ENCODE data around the gene COMMD1.
"Not testable (repeated sequence)": the region's sequence is repeated elsewhere in the genome, so short reads cannot be mapped to it uniquely, and the experiment has no call there.

Gene COMMD1

GRCh38 chr2:62142054-62142453 is 236.6 kb downstream of the COMMD1 start:
- Histone ChIP-seq H3K9me3 (peaks cover 4% of the 10 kb centered on the region; the same call in 1 of the 2 replicates), H3K36me3 (no peaks in the 10 kb centered on the region), H3K4me2 (peak overlapping the region; percentile 74), H3K4me1 (peaks cover 97% of the 10 kb centered on the region), H3K27ac (peak overlapping the region; percentile 95), H3K9ac (peak overlapping the region; percentile 76), H4K20me1 (no peaks in the 10 kb centered on the region), H3K27me3 (no peaks in the 10 kb centered on the region), H3K4me3 (0 out of 2 replicates have a peak overlapping the region, but pooled peaks have one; percentile 12)
- TF ChIP-seq Cebpa-rat (IDR thresholded peaks at IDR 0.05): no peak

GRCh38 chr2:62143696-62144095 is 238.2 kb downstream of the COMMD1 start:
- Histone ChIP-seq H3K4me2 (peak overlapping the region; percentile 74), H3K4me1 (peaks cover 97% of the 10 kb centered on the region)

DNA sequence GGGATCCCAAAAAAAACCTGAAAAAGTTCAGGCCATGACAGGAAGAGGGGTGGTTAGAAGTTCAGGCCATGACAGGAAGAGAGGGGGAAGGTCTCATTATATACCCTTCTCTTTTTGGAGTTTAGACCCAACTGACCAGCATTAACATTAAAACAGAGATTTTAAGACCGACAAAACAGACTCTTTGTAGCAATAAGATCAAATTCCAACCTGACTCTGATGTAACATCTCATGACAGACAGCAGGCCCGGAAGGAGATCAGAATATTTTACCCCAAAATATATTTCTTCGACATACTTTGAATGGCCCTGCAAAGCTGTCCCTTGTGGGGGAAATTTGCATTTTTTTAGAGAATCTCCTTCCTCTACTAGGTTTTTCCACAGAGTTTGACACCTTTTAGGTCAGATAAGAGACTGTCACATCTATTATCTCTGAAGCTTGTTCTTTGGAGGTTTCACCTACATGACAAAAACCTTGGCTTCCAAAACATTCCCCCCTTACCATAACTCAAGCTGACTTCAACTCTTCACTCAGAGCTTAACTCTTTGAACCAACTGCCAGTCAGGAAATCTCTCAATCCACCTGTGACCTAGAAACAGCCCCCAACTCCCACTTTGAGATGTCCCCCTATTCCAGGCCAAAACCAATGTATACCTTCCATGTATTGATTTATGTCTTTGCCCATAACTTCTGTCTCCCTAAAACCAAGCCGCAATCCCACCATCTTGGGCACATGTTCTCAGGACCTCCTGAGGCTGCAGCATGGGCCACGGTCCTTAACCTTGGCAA is 239.4 kb downstream of the COMMD1 start:
- Histone ChIP-seq H3K4me3 (peak overlapping the region; percentile 23; the same call in 1 of the 2 replicates), H4K20me1 (no peaks in the 10 kb centered on the region), H3K9me3 (peaks cover 4% of the 10 kb centered on the region; the same call in 1 of the 2 replicates), H3K9ac (no peak overlapping the region), H3K4me2 (peak overlapping the region; percentile 74), H3K36me3 (no peaks in the 10 kb centered on the region), H3K27me3 (no peaks in the 10 kb centered on the region), H3K27ac (peak overlapping the region; percentile 55), H3K4me1 (peaks cover 87% of the 10 kb centered on the region)
- TF ChIP-seq Cebpa-rat (IDR thresholded peaks at IDR 0.05): no peak

More at GRCh38 chr2:62143696-62144095, 238.2 kb downstream of the COMMD1 start:
- H3K36me3 ChIP-seq: no peaks in the 10 kb centered on the region
- peaks cover 4% of the 10 kb centered on the region; the same call in 1 of the 2 replicates for H3K9me3 ChIP-seq
- H3K27ac ChIP-seq: peak overlapping the region; percentile 95
- H3K27me3 ChIP-seq: no peaks in the 10 kb centered on the region
- TF ChIP-seq Cebpa-rat (IDR thresholded peaks at IDR 0.05): no peak
- no peak overlapping the region for H3K9ac ChIP-seq
- no peaks in the 10 kb centered on the region for H4K20me1 ChIP-seq
- H3K4me3 ChIP-seq: no peak overlapping the region

DNA sequence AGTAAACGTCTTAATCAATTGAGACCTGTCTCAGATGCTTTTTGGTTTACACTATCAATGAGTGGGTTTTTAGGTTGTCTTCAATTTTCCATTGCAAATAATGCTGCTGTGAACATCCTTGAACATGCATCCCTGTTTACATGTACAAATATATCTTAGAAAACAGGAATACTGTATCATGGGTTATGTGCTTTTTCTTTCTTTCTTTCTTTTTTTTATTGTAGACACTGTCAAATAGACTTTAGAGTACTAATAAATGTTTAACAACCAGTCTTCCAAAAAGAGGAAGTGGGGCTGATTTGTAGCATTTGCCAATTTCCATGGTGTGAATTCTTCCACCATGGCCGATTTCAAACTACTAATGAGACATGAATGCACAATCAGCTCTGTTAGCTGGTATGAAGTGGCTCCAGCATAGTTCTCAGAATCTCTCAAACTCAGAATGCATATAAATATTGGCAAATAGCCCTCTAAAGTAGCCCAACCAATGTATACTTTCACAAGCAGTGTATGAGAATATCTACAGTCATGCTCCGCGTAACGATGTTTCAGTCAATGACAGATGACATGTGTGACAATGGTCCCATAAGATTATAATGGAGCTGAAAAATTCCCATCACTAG is 240.1 kb downstream of the COMMD1 start:
- no peak for TF ChIP-seq Cebpa-rat (IDR thresholded peaks at IDR 0.05)
- Histone ChIP-seq H3K27me3 (no peaks in the 10 kb centered on the region), H4K20me1 (no peaks in the 10 kb centered on the region), H3K4me1 (peaks cover 80% of the 10 kb centered on the region), H3K27ac (peak overlapping the region; percentile 55), H3K9ac (no peak overlapping the region), H3K4me2 (peak overlapping the region; percentile 74), H3K36me3 (no peaks in the 10 kb centered on the region), H3K9me3 (peaks cover 4% of the 10 kb centered on the region; the same call in 1 of the 2 replicates), H3K4me3 (peak overlapping the region; percentile 23; the same call in 1 of the 2 replicates)

DNA sequence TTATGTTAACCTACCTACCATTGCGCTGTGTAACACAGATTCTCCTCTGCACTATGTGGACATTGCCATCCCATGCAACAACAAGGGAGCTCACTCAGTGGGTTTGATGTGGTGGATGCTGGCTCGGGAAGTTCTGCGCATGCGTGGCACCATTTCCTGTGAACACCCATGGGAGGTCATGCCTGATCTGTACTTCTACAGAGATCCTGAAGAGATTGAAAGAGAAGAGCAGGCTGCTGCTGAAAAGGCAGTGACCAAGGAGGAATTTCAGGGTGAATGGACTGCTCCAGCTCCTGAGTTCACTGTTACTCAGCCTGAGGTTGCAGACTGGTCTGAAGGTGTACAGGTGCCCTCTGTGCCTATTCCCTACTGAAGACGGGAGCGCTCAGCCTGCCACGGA is 241.3 kb downstream of the COMMD1 start:
- not testable (repeated sequence) for H3K9me3 ChIP-seq, H3K27me3 ChIP-seq, H3K36me3 ChIP-seq, H3K9ac ChIP-seq, H4K20me1 ChIP-seq
- Histone ChIP-seq H3K4me3 (peak overlapping the region; percentile 42), H3K4me1 (peaks cover 68% of the 10 kb centered on the region), H3K27ac (peak overlapping the region; percentile 39; the same call in 1 of the 2 replicates), H3K4me2 (peak overlapping the region; percentile 74)

DNA sequence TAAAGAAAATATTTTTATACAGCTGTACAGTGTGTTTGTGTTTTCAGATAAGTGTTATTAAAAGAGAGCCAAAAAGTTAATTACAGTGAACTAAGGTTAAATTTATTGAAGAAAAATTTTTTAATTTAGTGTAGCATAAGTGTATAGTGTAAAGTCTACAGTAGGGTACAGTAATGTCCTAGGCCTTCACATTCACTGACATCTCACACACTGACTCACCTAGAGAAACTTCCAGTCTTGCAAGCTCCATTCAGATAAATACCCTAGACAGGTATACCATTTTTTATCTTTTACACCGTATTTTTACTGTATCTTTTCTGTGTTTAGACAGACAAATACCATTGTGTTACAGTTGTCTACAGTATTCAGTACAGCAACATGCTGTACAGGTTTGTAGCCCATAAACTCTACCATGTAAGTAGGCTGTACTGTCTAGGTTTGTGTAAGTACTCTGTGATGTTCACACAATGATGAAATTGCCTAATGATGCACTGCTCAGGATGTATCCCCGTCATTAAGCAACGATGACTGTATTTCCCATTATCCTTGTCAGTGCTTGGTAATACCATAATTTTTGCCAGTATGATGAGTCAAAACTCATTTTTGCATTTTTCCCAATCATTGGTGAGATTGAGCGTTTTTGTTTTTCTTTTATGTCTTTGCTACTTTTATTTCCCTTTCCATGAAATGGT is 242.3 kb downstream of the COMMD1 start:
- Histone ChIP-seq H3K36me3 (no peaks in the 10 kb centered on the region), H3K27me3 (no peaks in the 10 kb centered on the region), H4K20me1 (no peaks in the 10 kb centered on the region), H3K27ac (peak overlapping the region; percentile 39), H3K9me3 (peaks cover 4% of the 10 kb centered on the region; the same call in 1 of the 2 replicates), H3K4me2 (peak overlapping the region; percentile 74), H3K4me1 (peaks cover 58% of the 10 kb centered on the region), H3K9ac (no peak overlapping the region), H3K4me3 (peak overlapping the region; percentile 42; the same call in 1 of the 2 replicates)
- TF ChIP-seq Cebpa-rat (IDR thresholded peaks at IDR 0.05): no peak

DNA sequence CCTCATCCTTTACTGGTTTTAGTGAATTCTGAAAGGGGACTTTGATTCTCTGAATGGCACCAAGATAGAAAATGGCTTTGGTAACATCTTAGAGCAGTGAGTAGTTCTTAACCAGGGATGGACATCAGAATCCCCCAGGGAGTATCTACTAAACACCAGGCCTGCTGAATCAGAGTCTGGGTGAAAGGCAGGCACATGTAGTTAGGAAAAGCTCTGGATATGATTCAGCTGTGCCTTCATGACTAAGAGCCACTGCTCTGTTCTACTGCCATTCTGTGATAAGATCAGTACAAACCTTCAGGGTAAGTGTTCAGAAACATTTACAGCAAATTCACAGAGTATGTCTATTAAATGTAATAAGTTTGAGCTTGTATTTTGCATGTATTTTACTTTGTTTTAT is 244.2 kb downstream of the COMMD1 start:
- H3K9ac ChIP-seq: no peak overlapping the region
- H3K27me3 ChIP-seq: no peaks in the 10 kb centered on the region
- no peaks in the 10 kb centered on the region; the same call in 1 of the 2 replicates for H3K36me3 ChIP-seq
- H3K4me1 ChIP-seq: peaks cover 38% of the 10 kb centered on the region
- no peaks in the 10 kb centered on the region for H4K20me1 ChIP-seq
- H3K27ac ChIP-seq: no peak overlapping the region
- H3K9me3 ChIP-seq: peaks cover 15% of the 10 kb centered on the region
- H3K4me2 ChIP-seq: no peak overlapping the region
- no peak for TF ChIP-seq Cebpa-rat (IDR thresholded peaks at IDR 0.05)
- H3K4me3 ChIP-seq: no peak overlapping the region

DNA sequence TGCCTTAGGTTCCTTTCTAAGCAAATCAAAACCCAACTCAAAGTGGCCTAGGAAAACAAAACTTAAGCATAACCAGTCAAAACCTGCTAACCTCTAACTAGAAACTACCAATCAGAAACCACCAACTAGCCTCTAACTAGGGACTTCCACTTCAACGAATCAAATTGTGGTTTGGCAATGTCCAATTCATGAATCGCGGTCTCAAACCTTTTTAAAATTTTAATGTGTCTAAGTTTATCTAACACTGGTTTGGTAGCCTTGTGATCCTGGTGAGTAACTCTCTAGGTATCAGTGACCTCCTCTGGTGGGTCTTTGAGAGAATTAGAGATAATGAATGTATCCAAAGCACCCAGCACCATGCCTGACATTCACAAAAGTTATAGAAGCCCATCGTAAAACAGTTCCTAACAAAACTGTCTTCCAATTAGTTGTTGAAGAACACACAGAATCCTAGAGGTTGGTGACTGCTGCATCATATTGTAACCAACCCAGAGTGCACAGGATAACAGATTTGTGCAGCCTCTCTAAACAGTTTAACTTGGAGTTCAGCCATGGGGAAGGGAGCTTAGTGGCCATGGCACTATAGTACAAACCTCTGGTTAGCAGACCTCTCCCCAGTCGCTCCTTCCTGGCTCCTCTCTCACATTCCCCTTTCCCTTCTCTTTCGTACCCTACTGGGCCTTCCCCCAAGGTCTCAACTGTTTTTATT is 245.3 kb downstream of the COMMD1 start:
- H3K4me3 ChIP-seq: no peak overlapping the region
- no peak overlapping the region for H3K4me2 ChIP-seq
- H4K20me1 ChIP-seq: no peaks in the 10 kb centered on the region
- no peak overlapping the region for H3K27ac ChIP-seq
- no peak for TF ChIP-seq Cebpa-rat (IDR thresholded peaks at IDR 0.05)
- H3K9me3 ChIP-seq: peaks cover 21% of the 10 kb centered on the region
- H3K4me1 ChIP-seq: peaks cover 28% of the 10 kb centered on the region
- H3K27me3 ChIP-seq: no peaks in the 10 kb centered on the region
- H3K36me3 ChIP-seq: no peaks in the 10 kb centered on the region; the same call in 1 of the 2 replicates
- no peak overlapping the region for H3K9ac ChIP-seq

DNA sequence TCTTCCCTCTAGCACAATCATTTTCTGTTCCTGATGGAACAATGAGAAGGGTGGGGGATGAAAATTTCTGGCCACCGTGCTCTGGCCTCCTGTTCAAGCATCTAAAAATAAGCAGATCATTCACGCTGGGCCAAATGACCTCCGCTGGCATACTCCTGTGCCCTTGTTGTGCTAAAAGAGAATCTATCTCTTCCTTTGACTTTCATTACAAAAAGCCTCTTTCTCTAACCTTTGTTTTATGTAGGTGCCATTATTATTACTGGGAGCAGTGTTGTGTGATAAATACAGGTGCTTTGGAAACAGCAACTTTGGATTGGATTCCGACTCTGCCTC is 245.8 kb downstream of the COMMD1 start:
- Histone ChIP-seq H3K4me1 (peaks cover 23% of the 10 kb centered on the region), H3K9ac (no peak overlapping the region), H3K36me3 (no peaks in the 10 kb centered on the region; the same call in 1 of the 2 replicates), H3K4me2 (no peak overlapping the region), H3K27ac (no peak overlapping the region), H3K27me3 (no peaks in the 10 kb centered on the region), H3K9me3 (peaks cover 26% of the 10 kb centered on the region), H4K20me1 (no peaks in the 10 kb centered on the region), H3K4me3 (no peak overlapping the region)
- no peak for TF ChIP-seq Cebpa-rat (IDR thresholded peaks at IDR 0.05)
